COLO668 (cell line): ENCODE results near the gene GP1BB.

Source experiments
- DNase-seq: peaks from one replicate; lab custom pipeline; 2025; ENCODE audit not compliant: unreplicated experiment; lab: John Stamatoyannopoulos, UW

Gene GP1BB

DNA sequence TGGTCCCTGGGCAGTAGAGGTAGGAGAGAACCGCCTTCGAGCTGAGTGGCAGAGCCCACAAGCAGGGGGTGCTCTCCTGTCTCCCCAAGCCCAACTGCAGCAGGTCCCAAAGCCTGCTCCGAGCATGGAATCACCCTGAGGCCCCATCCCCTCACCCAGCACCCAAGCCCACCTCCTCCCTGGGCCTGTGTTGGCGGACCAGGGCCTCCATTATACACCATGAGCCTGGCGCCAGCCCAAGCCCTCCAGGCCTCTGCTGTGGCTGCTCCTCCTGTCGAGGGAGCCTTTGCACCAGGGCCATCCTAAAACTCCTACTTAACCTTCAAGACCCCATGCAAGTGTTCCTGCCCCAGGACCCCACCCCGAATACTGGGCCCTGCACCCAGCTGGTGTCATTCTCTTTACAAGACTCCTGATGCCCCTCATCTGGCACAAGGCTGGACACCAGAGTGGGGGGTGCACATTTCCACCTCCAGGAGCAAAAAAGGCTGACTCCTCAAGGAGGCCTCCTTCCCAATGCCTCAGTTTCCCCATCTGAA is 16.6 kb downstream of the GP1BB start:
- no peak for DNase-seq

DNA sequence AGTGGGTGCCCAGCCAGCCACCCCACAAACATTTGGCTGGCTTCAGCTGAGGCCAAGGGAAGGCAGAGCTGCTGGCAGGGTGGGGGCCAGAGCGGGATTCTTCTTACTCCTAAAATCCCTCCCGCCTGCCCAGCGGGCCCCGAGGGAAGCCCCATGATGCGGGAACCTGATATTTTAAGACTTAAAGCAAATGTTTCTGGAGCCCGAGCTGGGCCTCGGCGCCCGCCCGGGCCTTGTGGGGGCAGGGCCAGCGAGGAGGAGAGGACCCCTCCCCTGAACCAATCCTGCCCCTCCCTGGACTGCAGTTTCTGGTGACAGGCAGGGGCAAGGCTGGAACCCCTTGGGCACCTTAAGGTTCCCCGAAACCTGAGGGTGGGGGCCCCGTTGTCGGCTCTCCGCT is 17.2 kb downstream of the GP1BB start:
- DNase-seq, result no peak

DNA sequence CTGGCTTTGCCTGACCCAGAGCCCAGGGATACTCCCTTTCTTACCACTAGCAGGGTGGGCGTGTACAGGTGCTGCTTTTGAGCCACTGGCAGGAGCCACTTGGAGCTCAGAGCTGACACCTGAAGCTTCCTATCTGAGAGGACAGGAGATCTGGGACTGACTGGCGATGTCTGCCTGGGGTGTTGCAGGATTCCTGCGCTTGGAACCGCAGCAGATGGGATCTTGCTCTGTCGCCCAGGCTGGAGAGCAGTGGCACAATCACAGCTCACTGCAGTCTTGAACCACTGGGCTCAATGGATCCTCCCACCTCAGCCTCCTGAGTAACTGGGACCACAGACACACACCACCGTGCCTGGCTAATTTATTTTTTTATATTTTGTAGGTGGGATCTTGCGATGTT is 17.7 kb downstream of the GP1BB start:
- DNase-seq, result no peak

DNA sequence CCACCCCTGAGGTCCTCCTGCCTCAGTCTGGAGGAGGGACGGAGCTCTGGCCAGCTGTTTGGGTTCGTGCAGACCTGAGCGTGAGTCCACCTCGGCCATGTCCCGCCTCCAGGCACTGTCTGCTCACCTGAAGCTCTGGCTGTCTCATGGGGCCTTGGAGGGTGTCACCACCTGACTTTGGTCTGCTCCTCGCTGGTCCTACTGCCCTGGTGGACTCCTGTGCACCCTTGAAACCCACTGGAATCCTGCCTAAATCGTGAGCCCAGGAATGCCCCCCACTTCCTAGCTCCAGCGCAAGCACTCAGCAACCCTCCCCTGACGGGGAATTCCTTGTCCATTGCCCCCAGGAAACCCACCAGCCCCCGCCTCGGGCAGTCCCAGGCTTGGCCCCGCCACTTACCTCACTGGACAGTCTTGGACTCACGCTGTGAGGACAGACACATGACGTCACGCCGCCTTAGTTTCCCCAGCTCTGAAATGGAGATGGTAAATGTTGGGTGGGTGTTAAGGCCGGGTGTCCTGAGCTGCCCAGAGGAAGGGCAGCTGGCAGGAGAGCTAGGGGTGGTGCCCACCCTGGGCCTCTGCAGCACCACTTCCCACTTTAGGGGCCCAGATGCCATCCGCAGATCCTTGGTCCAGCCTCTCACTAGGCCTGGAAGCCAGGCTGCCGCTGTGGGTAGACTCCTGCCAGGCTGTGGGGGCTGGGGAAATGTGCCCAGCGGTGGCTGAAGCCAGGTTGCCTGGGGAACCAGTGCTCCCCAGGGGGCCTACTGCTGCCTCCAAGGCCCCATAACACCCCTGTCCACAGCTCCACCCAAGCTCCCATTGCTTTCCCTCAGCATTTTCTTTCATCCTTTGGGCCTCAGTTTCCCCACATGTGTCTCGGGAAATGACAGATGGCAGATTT is 19.1 kb downstream of the GP1BB start:
- DNase-seq, result no peak

DNA sequence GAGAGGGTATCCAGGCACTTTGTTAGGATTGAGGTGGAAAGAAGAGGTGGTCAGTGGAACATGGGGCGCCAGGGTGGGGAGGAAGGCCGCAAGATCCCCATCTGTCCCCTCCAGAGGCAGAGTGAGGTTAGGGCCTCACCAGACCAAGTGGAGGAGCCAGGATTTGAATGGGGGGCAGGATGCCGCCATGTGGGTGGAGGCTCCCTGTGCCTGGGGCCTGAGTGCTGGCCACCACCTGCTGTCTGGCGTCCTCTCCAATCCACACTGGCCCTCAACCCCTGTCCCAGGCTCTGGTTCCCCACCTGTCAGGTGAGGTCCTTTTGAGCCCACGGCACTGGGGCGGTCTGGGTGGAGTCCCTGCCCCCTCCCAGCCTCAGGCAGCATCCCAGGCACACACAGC is 19.7 kb downstream of the GP1BB start:
- no peak for DNase-seq

DNA sequence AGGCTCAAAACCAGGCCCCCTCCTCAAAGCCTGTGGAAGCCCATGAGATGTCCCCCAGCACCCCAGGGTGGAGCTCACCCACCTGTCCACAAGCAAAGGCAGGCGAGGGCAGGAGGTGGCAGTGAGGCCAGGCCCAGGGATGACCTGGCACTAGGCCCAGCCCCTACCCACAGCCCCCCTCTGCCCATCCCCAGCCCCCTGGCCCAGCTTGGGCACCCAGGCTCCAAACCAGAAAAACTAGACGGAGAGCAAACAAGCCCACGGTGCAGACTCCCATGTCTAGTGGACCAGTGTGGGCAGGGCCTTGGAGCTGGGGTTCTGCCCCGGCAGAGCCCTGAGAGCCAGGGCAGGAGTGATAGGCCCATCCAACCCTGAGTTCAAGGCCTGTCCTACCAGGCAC is 20.3 kb downstream of the GP1BB start:
- no peak for DNase-seq

DNA sequence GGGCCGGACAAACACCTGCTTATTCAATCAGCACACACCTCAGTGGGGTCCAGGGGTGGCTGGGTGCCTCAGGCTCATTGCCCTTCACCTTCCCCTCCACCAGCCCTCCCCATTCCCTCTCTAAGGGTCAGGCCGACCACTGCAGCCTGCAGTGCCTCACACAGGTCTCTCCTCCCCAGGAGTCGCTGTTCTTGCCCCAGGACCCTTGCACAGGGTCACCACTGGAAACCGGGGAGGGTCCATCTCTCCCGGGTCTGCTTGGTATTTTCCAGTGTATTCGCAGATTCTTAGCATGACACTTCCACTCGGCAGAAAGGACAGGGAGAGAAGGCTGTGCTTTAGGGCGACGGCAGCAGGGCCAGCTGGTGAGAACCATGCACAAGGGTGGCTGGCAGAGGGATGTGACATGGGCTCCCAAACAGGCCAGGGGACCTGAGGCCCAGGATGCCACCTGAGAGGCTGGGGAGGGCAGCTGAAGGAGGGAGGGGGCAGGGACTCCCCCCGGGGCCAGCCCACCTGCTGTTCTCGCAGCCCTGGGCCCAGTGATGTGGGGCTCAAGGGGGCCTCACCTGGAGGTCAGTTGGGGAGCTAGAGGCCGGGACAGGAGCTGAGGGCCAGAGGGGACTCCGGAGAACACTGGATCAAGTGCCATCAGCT is 21.1 kb downstream of the GP1BB start:
- no peak for DNase-seq

DNA sequence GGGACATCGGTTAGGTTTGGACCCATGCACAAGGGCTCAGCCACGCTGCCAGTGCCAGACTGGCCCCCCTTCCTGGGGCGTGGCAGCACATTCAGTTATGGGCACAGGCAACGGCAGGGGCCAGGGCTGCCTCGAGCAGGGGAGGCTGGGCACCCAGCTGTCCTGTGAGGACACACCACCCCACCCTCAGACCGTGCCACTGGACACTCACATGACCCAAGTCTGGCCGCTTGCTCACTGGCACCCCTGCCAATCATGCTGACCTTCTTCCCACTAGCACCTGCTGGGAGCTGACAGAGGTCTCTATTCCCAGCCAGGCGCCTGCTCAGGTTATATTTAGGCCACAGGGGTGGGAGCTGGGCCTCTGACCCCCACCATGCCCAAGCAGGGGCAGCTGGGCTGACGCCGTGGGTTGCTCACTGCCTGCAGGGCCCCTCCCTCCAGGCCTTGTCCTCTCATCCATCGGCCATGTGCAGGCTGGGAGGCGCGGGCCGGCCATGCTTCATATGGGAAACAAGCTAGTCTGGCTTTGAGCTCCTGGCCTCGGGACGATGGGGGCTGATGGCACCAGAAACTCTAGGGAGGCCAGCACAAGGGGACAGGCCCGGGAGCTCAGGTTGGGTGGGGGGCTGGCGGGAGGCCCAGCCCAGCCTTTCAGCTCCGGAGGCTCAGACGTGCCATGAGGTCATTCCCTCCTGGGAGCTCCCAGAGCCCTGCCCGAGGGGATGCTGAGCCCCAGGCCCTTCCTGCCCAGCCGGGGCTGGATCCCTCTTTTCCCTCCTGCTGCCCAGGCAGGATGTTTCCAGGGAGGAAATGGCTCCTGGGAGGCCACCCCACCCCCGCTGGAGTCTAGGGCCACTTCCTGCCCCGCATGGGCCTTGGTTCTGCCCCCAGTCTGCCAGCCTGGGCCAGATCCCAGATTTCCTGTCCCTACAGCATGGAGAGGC is 22.1 kb downstream of the GP1BB start:
- DNase-seq, result no peak

DNA sequence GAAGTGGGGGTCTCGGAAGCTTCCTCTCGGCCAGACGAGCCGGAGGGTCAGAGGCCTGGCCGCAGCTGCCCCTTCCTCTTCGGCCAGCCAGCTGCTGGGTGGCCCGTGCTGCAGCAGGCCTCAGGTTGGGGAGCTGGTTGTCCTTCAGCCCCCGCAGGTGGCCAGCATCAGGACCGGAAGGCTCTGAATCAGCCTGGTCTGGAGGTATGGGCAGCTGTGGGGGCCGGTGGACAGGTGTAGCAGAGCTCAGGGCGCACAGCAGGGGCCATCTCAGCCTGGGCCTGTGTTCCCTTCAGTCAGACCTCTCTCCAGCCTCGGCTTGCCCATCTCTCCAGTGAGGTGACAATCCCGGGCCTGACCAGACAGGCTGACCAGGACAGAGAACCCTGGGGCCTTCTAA is 23.4 kb downstream of the GP1BB start:
- DNase-seq, result no peak

DNA sequence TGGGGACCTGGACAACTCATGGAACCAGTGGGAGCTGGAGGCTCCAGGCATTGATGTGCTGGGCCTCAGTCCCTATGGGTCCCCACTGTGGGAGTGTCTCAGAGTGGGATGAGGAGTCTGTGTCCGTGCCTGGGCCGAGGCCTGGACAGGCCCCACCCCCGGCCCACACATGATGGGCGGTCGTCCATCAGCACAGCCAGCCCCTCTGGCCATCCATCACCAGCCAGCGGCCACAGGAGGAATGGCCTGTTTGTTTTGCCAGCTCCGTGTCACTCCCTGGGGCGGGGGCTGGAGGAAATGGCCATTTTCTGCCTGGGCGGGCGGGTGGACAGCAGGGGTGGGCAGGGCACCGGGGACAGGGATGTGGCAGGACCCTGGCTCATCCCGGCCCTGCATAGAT is 24.2 kb downstream of the GP1BB start:
- DNase-seq, result no peak

DNA sequence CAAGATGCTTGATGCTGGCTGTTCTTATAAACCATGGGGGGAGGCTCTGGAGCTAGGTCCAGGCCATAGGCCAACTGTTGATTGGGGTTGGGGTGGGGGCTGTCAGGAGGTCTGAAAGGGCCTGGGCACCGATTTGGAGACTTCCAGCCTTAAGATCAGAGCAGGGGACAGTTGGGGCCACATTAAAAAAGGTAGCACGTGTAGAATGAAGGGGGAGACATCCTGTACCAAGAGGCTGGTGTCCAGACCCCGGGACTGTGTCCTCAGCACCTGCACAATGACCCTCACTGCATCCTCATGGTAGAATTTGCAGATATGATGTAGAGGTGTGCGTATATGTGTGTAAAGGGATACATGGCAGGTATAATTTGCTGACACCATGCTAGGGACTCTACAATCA is 24.8 kb downstream of the GP1BB start:
- no peak for DNase-seq

DNA sequence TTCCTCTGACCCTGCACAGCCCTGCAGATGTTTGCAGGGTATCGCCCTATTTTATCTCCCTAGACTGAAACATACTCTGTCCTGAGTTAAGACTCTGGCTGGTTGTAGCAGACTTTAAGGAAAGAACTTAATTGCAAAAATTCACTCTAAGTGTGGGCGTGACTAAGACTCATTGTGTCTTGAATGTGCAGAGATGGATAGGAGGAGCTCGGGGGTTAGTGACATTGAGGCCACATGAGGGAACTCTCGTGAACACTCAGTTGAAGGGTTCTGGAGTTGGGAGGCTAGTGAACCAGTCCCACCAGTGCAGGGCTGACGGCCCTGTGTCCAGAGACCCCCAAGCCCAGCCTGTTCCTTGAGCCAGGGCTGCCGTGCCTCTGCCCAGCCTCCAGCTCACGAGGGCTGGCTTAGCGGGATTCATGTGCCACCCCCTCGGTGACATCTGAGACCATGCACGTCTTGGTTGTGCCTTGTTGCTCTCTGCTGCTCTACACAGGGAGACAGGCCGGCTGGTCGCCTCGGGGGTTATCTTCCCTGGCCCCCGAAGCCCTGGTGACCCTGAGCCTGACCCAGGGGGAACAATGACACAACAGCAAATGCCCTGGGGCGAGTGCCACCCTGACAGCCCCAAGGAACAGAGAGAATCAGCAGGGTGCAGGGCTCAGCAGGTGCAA is 25.8 kb downstream of the GP1BB start:
- no peak for DNase-seq

DNA sequence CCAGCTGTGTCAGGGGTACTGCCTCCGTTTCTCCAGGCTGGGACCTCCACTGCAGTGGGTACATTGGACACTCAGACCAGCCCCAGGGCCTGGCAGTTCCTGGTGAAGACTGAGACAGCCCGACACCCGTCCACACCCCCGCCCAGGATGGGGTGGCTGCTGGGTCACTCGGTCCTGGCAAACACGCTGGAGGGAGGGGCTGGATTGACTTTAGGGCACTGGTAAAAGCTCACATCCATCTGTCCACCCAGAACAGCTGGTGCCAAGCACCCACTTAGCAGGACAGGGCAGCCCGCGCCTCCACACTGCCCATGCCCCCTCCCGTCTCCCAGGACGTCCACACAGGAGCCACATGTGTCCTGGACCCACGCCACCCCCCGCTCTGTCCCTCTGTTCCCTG is 26.5 kb downstream of the GP1BB start:
- no peak for DNase-seq

DNA sequence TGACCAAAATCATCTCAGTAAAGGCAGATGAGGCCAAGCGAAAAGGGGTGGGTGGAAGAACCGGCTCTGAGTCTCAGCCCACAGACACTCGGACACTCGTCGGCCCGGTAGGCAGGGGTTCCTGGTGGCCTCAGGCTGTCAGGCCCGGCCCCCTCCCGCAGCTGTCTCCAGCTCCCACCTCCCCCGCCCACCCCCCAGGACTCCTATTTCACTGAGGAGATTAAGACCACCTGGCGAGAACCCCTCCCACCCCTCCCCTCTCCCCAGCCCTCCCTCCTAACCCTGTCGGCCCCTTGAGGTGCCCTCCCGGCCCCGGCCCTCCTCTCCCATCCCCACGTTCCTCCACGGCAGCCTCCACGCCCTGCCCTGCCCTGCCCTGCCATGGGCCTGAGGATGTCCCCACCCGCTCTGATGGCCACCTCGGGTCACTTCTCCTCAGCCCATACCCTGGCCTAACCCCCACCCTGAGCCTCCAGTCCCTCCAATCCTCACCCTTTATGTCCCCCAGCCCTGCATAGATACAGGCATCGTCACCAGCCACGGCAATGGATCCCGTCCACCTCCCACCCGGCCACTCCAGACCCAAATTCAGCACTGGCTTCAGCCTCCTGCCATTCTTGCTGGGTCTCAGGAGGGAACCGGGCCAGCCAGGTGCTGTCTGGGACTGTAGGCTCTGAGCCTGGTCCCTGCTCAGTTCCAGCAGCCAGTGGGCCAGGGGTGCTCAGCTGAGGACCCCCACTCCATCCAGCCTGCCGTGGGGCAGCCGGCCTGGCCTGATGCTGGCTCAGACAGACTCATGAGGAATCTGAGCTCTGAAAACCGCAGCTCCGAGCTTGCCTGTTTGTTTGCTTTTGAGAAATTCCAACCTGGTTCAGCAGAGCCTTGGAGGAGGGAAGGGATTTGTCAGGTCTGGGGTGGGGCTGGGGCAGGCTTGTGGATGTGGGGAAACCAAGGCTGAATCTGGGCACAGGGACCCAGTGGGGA is 27.5 kb downstream of the GP1BB start:
- DNase-seq, result no peak

DNA sequence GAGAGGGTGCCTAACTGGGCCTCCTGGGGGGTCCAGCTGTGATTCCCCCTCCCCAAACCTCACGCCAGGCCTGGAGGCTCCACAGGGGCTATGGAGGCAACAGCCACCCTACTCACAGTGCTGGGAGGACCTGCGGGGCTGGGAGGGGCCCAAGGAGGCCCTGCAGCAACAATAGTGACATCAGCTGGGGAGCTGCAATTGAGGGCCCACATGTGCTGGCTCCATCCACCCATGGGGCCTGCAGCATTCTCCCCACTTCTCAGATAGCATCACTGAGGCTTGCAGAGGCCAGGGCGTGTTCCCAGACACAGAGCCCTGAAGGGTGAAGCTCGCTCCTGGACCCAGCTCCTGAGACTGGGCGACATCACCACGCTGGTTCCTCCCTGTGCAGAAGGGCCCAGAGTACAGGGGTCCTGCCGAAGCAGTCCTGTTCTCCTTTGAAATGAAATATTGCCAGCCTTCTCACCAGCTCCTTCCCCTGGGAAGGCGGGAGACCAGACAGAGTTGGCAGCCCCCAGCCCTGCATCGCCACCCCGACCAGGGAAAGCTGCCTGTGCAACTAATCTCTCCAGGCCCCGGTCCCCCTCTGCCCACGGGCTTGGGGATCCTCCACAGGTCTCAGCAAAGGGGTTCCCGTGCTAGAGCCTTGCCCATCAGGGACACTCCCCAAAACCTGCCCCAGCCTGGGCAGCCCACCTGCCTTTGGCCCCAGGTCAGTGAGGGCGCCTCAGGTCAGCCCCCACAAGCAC is 28.3 kb downstream of the GP1BB start:
- DNase-seq, result no peak

DNA sequence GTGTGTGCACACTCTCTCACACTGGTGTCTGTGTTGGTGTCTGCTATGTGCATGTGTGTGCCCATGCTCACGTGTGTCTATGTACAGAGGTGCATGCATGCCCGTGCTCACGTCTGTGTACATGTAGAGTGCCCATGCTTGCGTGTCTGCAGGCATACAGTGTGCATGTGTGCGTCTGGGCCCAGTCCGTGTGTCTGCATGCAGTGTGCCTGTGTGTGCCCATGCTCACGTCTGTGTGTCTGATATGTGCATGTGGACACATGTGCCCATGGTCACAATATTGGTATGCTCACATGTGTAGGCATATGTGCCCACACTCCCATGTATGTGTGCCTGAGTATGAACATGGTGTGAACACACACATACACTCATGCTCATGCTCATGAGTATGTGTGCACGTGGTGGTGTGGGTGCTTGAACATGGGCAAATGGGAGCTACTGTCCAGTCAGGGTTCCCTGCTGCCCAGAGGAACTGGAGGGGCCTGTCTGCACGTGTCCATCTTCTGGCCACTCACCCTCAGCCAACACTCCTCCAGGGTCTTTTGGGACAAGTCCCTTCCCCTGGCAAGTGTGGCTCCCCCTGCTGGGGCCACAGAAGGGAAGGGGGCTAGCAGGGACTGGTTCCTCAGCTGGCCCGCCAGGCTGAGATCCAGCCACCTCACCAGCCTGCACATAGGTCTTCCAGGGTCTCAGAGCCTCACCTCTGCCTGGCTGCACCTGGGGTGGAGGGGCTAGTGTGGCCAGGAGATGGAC is 29.9 kb downstream of the GP1BB start:
- DNase-seq, result no peak

DNA sequence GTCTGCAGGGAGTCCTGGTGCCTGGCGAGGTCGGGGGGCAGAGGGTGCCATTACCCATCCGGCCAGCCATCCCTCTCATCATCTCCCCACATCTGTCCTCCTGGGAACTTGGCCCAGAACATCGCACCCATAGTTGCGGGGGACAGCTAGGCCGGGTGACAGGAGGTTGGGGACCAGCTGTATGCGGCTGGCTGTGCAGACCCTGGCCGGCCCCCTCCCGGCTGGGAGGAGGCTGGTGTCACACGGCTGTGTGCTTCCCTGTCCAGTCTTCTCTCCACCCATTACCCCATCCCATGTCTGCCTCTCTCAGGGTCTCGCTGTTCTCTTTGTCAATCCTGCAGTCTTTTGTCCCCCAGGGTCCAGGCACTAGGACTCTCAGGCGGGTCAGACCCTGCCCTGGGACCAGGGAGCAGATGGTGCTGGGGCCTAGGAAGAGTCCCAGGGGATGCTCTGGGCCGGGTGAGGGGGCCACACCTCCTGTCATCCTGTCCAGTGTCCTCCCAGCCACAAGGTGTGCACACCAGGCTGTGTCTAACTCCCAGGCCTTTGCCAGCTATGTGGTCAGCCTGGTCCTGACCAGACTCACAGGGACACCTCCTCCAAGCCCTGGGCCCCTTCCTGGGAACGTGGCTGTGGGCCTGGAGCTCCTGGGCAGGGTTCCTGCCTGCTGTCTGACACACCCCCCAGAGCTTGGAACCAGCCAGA is 30.8 kb downstream of the GP1BB start:
- no peak for DNase-seq
